Skeletal muscle tissue (tissue), 4 donors: ENCODE data around the gene CCDC102B. TPM values are rescaled to one million over a fixed set of nuclear protein-coding genes. Genes with fewer than 3 reads are reported as not detected.

Experiments used
- H3K27ac ChIP-seq: one replicate; pipeline ENCODE4 v1.7.0; 2013; ENCODE audit warnings: mild to moderate bottlenecking, low read depth, low read length, inconsistent platforms
- H3K27me3 ChIP-seq, 3 donors: one replicate each; pipeline ENCODE4 v1.7.0; 2013; ENCODE audit warnings: low read length in 3 of 3; ENCODE audit not compliant: control insufficient read depth in 3 of 3, insufficient read depth in 3 of 3
- H3K36me3 ChIP-seq, 3 donors: one replicate each; pipeline ENCODE4 v1.7.0; 2013; ENCODE audit warnings: low read length in 3 of 3; ENCODE audit not compliant: control insufficient read depth in 3 of 3, insufficient read depth in 3 of 3
- H3K4me1 ChIP-seq, 3 donors: one replicate each; pipeline ENCODE4 v1.7.0; 2013; ENCODE audit warnings: low read length in 3 of 3, mild to moderate bottlenecking in 3 of 3; ENCODE audit not compliant: control insufficient read depth in 3 of 3, insufficient read depth in 3 of 3
- H3K4me3 ChIP-seq, 3 donors: one replicate each; pipeline ENCODE4 v1.7.0; 2013; ENCODE audit warnings: low read length in 3 of 3
- H3K9ac ChIP-seq, 3 donors: one replicate each; pipeline ENCODE4 v1.7.0; 2013; ENCODE audit warnings: low read length in 3 of 3, mild to moderate bottlenecking in 3 of 3, moderate library complexity in 2 of 3, low read depth in 1 of 3
- H3K9me3 ChIP-seq, 3 donors: one replicate each; pipeline ENCODE4 v1.7.0; 2013; ENCODE audit warnings: low read length in 3 of 3; ENCODE audit not compliant: control insufficient read depth in 3 of 3
- total RNA-seq: library from RNA; depleted of rRNA; stranded (reverse); fragments of >200 nt; gene quantifications from one replicate; pipeline ENCODE4 v1.2.3, GENCODE V29; 2014
- donor health status: Osteomylitis.

Gene CCDC102B
- total RNA-seq: 21.9 TPM

DNA sequence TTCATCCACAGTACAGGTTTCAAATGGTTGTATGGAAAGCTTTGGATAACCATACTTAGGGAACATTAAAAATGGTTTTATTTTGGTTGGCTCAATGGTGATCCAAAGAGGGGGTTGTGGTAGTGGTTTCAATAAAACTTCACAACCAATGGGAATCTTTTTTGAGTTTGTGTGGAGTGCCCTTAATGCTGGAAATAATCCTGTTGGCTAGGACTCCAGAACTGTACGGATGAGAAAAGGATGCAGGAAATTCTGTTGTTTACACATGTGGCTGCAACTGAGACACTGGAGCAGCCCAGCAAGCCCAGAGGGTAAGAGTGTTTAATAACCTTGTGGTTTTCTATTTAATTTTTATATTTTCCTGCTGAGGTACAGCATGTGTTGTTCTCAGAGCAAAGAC, at the start of gene CCDC102B:
TSS of gene CCDC102B (plus strand) at position 210 of the 400 bp plus-strand sequence. CDS start 38,684 bp downstream, outside the sequence.
- H3K27me3 ChIP-seq: no peaks in the 10 kb centered on the region
- H3K9ac ChIP-seq: no peak within 1 kb of the TSS
- peak within 1 kb of the TSS in 1 of 3 donors; percentile 11 for H3K4me3 ChIP-seq
- H3K4me1 ChIP-seq: no peaks in the 10 kb centered on the region
- no peaks in the 10 kb centered on the region for H3K36me3 ChIP-seq
- H3K9me3 ChIP-seq: no peaks in the 10 kb centered on the region
- no peak within 1 kb of the TSS for H3K27ac ChIP-seq

- H3K9me3 ChIP-seq: peaks cover 0 to 2% (median 0%) of the 10 kb centered on the region in 3 donors
- no peak overlapping the region for H3K9ac ChIP-seq
- H3K36me3 ChIP-seq: no peaks in the 10 kb centered on the region
- H3K27ac ChIP-seq: no peak overlapping the region
- H3K27me3 ChIP-seq: no peaks in the 10 kb centered on the region
- H3K4me1 ChIP-seq: no peaks in the 10 kb centered on the region
- H3K4me3 ChIP-seq: no peak overlapping the region
Measured at GRCh38 chr18:68757126-68757525, 40.8 kb upstream of the CCDC102B start.

DNA sequence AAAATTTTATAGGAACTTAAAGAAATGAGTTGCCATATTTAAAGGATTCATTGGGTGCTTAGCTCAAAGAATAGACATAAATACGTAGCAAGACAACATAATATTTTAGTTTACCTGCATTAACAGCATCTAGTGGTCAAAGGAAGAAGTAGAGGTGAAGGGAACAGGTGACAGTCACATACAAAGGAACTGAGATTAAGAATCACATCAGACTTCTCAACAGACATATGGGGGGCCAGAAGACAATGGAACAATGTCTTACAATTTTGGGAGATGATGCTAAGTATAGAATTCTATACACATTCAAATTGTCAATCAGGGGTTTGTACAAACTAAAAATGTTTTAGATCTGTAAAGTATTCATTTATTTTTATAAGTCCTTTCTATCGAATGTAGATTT, 38.6 kb upstream of the CCDC102B start:
- Histone ChIP-seq H3K9ac (no peak overlapping the region), H3K27ac (no peak overlapping the region), H3K27me3 (no peaks in the 10 kb centered on the region), H3K36me3 (no peaks in the 10 kb centered on the region), H3K4me1 (no peaks in the 10 kb centered on the region), H3K9me3 (peaks cover 0 to 2% (median 0%) of the 10 kb centered on the region in 3 donors), H3K4me3 (no peak overlapping the region)

DNA sequence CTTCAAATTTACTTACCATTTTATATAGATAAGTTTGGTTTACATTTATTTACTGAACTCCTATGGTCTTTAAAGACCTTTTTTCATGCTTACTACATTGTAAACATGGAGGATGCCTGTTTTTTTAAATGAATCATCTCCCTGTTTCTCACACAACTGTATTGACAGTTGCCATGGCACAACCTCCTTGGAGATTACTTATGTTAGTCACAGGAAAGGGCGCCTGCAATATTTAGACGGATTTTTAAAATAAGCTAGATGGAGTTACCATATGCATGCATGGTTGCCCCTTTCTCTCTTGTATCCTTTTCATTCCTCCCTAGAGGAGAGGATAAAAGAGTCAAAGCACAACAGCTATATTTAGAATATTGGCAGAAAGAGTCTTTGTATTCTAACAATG, 34.8 kb upstream of the CCDC102B start:
- Histone ChIP-seq H3K4me1 (no peaks in the 10 kb centered on the region), H3K36me3 (no peaks in the 10 kb centered on the region), H3K27me3 (no peaks in the 10 kb centered on the region), H3K9ac (no peak overlapping the region), H3K4me3 (no peak overlapping the region), H3K9me3 (peaks cover 0 to 2% (median 0%) of the 10 kb centered on the region in 3 donors), H3K27ac (no peak overlapping the region)

GRCh38 chr18:68764016-68764415, 33.9 kb upstream of the CCDC102B start:
- H3K27me3 ChIP-seq: no peaks in the 10 kb centered on the region
- H3K4me1 ChIP-seq: no peaks in the 10 kb centered on the region
- H3K27ac ChIP-seq: no peak overlapping the region
- H3K36me3 ChIP-seq: no peaks in the 10 kb centered on the region
- H3K9ac ChIP-seq: no peak overlapping the region
- no peak overlapping the region for H3K4me3 ChIP-seq
- H3K9me3 ChIP-seq: peaks cover 0 to 2% (median 0%) of the 10 kb centered on the region in 3 donors

DNA sequence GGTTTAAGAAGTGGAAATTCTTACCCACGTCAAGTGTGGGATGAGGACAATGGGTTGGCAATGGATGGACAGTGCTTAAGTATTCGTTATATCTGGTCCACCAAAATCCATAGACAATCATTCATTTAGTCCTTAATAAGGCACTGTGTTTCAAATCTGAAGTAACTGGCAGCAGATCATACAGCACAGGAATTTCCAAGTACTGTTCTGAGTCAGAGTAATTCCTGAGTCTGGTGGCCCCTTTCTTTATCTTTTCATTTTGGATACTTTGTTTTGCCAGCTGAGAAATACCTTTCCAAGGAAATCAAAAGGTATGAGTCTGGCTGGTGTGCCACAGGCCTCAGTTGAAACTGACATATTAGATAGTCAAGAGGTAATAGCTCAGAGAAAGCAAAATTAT, 31.4 kb upstream of the CCDC102B start:
- no peaks in the 10 kb centered on the region for H3K4me1 ChIP-seq
- H3K27ac ChIP-seq: no peak overlapping the region
- no peaks in the 10 kb centered on the region for H3K27me3 ChIP-seq
- H3K4me3 ChIP-seq: no peak overlapping the region
- no peaks in the 10 kb centered on the region for H3K9me3 ChIP-seq
- H3K36me3 ChIP-seq: no peaks in the 10 kb centered on the region
- H3K9ac ChIP-seq: no peak overlapping the region

GRCh38 chr18:68769461-68769860, 28.4 kb upstream of the CCDC102B start:
- Histone ChIP-seq H3K4me3 (no peak overlapping the region), H3K9me3 (no peaks in the 10 kb centered on the region), H3K27me3 (no peaks in the 10 kb centered on the region), H3K27ac (no peak overlapping the region), H3K36me3 (no peaks in the 10 kb centered on the region), H3K4me1 (no peaks in the 10 kb centered on the region), H3K9ac (no peak overlapping the region)

- no peaks in the 10 kb centered on the region for H3K4me1 ChIP-seq
- no peaks in the 10 kb centered on the region for H3K27me3 ChIP-seq
- no peaks in the 10 kb centered on the region for H3K9me3 ChIP-seq
- H3K36me3 ChIP-seq: no peaks in the 10 kb centered on the region
- no peak overlapping the region for H3K4me3 ChIP-seq
- H3K27ac ChIP-seq: no peak overlapping the region
- H3K9ac ChIP-seq: no peak overlapping the region
Measured at GRCh38 chr18:68772268-68772667, 25.6 kb upstream of the CCDC102B start.

DNA sequence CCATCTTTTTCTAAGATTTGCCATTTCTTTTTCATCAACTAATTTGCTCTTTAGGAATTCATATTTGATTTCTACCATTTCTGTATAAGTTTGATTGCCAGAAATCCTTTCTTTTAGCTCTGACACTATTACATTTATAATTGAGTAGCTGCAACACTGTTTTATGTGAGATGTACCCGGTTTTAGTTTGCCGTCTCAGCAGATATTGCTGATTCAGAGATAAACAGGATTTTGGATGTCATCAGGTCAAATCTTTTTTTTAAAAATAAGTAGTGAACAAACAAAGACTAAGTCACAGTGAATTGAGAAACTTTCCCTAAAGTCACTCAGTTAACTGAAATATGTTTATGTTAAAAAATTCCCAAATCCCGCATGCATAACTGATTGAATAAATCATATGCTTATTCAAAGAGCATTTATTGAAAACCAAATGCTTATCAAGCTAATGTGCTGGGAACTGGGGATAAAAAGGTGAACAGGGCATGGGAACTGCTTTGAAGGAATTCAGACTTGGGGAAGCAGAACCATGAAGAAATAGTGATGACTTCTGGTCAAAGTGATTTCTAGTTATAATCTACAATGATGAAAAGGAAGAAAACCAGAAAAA, 19.5 kb upstream of the CCDC102B start:
- no peak overlapping the region for H3K27ac ChIP-seq
- no peak overlapping the region for H3K4me3 ChIP-seq
- no peaks in the 10 kb centered on the region for H3K27me3 ChIP-seq
- no peaks in the 10 kb centered on the region for H3K4me1 ChIP-seq
- H3K9ac ChIP-seq: no peak overlapping the region
- no peaks in the 10 kb centered on the region for H3K36me3 ChIP-seq
- no peaks in the 10 kb centered on the region for H3K9me3 ChIP-seq

DNA sequence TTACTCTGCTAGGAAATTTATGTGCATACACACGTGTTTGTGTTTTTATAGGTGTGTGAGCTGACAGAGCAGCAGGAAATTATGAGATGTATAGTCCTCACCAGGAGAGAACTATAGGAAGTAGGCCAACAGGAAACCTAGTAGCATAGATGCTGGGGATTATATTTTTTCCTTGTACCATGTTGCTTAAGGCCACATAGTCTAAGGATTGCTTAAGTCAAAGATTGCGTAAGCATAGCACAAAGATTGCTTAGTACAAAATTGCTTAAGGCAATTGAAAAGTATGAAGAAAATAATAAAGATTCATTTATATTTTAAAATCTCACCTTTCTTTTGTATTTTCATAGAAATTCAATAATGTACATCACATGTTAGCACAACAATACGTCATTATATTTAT, 18.7 kb upstream of the CCDC102B start:
- H3K27ac ChIP-seq: no peak overlapping the region
- no peaks in the 10 kb centered on the region for H3K4me1 ChIP-seq
- no peaks in the 10 kb centered on the region for H3K27me3 ChIP-seq
- no peaks in the 10 kb centered on the region for H3K9me3 ChIP-seq
- H3K36me3 ChIP-seq: no peaks in the 10 kb centered on the region
- no peak overlapping the region for H3K4me3 ChIP-seq
- no peak overlapping the region for H3K9ac ChIP-seq
